Measurements from ENCODE around the gene TOMM34. TPM values are rescaled to one million over a fixed set of nuclear protein-coding genes. Genes with fewer than 3 reads are reported as not detected.

Gene TOMM34
- total RNA-seq, 2 experiments from 2014 or later = 60.5 to 62.4 TPM

DNA sequence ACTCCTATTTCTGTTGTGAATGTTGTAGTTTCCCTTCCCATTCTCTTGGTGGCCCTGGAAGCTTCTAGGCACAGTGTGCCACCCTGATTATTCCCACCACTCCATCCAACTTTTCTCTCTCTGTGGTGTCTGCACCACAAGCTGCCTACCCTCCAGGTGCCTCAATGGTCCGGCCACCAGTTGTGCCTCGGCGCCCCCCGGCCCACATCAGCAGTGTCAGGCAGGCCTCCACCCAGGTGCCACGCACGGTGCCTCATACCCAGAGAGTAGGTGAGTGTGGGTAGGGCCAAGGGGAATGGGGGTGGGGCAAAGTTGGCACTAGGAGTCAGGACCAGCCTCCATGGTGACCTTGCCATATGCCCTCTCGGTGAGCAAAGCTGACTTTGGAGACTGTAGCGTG is 27.3 kb downstream of the TOMM34 start:
- TF ChIP-seq, protein P1, sequence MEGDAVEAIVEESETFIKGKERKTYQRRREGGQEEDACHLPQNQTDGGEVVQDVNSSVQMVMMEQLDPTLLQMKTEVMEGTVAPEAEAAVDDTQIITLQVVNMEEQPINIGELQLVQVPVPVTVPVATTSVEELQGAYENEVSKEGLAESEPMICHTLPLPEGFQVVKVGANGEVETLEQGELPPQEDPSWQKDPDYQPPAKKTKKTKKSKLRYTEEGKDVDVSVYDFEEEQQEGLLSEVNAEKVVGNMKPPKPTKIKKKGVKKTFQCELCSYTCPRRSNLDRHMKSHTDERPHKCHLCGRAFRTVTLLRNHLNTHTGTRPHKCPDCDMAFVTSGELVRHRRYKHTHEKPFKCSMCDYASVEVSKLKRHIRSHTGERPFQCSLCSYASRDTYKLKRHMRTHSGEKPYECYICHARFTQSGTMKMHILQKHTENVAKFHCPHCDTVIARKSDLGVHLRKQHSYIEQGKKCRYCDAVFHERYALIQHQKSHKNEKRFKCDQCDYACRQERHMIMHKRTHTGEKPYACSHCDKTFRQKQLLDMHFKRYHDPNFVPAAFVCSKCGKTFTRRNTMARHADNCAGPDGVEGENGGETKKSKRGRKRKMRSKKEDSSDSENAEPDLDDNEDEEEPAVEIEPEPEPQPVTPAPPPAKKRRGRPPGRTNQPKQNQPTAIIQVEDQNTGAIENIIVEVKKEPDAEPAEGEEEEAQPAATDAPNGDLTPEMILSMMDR (IDR thresholded peaks at IDR 0.05) = no peak
- ChIA-PET CTCF (interaction anchor here (0.7 kb wide), 1 partner anchor 14 kb away, joined by 4 read pairs; no protein-coding TSS in a partner anchor), POLR2A (interaction anchor here (0.8 to 1.2 kb wide), 2 partner anchors 8 to 16 kb away, joined by 3 to 4 read pairs; no protein-coding TSS in a partner anchor)
- no peak overlapping the region for H3K27ac Mint-ChIP-seq
- no peak overlapping the region for H3K4me3 Mint-ChIP-seq
- H3K4me1 Mint-ChIP-seq (ENCODE audit: low read depth) = no peaks in the 10 kb centered on the region
- intact Hi-C loops (cut with micrococcal nuclease) = no loop called here
- H3K36me3 Mint-ChIP-seq (ENCODE audit: low read depth) = peaks cover 40% of the 10 kb centered on the region
- H3K9me3 Mint-ChIP-seq = no peaks in the 10 kb centered on the region
- ATAC-seq (no peak), DNase-seq (no peak)
- H3K27me3 Mint-ChIP-seq = no peaks in the 10 kb centered on the region

GRCh38 chr20:44931911-44932310 is 28.3 kb downstream of the TOMM34 start:
- Mint-ChIP-seq H3K27me3 (no peaks in the 10 kb centered on the region), H3K4me3 (no peak overlapping the region)
- POLR2A ChIA-PET = no interaction called here

DNA sequence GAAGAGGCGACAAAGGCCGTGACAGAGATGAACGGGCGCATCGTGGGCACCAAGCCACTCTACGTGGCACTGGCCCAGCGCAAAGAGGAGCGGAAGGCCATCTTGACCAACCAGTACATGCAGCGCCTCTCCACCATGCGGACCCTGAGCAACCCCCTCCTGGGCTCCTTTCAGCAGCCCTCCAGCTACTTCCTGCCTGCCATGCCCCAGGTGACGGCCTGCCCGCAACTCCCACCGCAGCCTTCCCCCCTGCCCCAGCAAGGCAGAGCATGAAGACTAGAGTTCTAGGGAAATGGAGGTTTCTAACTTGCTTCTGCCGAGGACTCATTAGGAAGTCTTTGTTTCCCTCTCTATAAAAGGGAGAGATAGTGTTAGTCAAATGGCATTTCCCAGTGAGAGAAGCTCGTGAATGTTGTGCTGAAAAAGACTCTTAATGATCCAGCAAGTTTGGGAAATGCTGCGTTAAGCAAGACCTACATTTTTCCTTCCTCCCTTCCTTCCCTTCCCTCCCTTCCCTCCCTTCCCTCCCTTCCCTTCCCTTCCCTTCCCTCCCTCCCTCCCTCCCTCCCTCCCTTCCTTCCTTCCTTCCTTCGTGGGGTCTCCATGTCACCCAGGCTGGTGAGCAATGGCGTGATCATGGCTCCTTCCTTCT is 29.6 kb downstream of the TOMM34 start:
- DNase-seq = no peak
- TF ChIP-seq, protein P1 (IDR thresholded peaks at IDR 0.05) = no peak
- ATAC-seq = no peak
- no peaks in the 10 kb centered on the region for H3K27me3 Mint-ChIP-seq
- H3K36me3 Mint-ChIP-seq (ENCODE audit: low read depth) = peaks cover 24% of the 10 kb centered on the region
- ChIA-PET CTCF (no interaction called here), POLR2A (interaction anchor here (0.7 to 0.9 kb wide), 3 partner anchors 10 to 16 kb away, joined by 3 read pairs; no protein-coding TSS in a partner anchor)
- H3K9me3 Mint-ChIP-seq = no peaks in the 10 kb centered on the region
- H3K4me1 Mint-ChIP-seq (ENCODE audit: low read depth) = no peaks in the 10 kb centered on the region
- H3K4me3 Mint-ChIP-seq = no peak overlapping the region
- H3K27ac Mint-ChIP-seq = no peak overlapping the region
- intact Hi-C loops (cut with micrococcal nuclease) = no loop called here

More at GRCh38 chr20:44931911-44932310, 28.3 kb downstream of the TOMM34 start:
- DNase-seq = no peak
- Mint-ChIP-seq H3K36me3 (ENCODE audit: low read depth) (peaks cover 32% of the 10 kb centered on the region), H3K27ac (no peak overlapping the region), H3K4me1 (ENCODE audit: low read depth) (no peaks in the 10 kb centered on the region), H3K9me3 (no peaks in the 10 kb centered on the region)
- no peak for ATAC-seq
- CTCF ChIA-PET = no interaction called here
- intact Hi-C loops (cut with micrococcal nuclease) = no loop called here
- TF ChIP-seq, protein P1 (IDR thresholded peaks at IDR 0.05) = no peak

DNA sequence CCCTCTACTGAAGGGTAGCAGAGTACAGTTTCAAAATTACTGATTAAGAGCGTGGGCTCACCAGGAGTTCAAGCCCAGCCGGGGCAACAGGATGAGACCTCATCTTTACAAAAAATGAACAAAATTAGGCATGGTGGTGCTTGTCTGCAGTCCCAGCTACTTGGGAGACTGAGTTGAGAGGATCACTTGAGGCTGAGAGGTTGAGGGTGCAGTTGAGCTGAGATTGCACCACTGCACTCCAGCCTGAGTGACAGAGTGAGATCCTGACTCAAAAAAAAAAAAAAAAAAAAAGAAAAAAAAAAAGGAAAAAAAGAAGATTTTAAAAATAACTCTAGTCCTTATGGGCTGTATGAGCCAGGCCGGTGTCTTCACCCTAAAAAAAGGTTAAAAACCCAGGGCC is 31.6 kb downstream of the TOMM34 start:
- Mint-ChIP-seq H3K36me3 (ENCODE audit: low read depth) (peaks cover 28% of the 10 kb centered on the region), H3K4me3 (no peak overlapping the region), H3K27ac (no peak overlapping the region), H3K9me3 (no peaks in the 10 kb centered on the region), H3K4me1 (ENCODE audit: low read depth) (no peaks in the 10 kb centered on the region), H3K27me3 (no peaks in the 10 kb centered on the region)
- TF ChIP-seq, protein P1 (IDR thresholded peaks at IDR 0.05) = no peak
- DNase-seq = no peak
- intact Hi-C loops (cut with micrococcal nuclease) = no loop called here
- ChIA-PET POLR2A (interaction anchor here (1.6 kb wide), 1 partner anchor 19 kb away, joined by 6 read pairs; the partner anchor contains the start of gene PABPC1L), CTCF (no interaction called here)
- ATAC-seq = no peak

DNA sequence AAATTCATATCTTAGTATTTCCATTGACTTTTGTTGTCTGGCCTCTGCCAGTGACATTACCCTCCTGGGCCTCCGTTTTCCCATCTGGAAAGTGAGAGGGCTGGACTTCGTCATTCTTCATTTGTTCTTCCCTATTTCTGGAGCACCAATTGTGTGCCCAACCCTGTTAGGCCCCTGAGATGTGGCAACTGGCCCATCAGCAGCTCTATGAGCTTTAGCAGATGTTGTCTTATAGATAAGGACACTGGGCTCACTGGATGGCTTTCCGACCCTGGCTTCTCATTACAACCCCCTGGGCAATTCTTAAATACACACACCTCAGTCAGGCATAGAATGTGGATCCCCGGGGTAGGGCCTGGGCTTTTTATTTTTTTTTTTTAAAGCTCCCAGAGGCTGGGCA is 35.7 kb downstream of the TOMM34 start:
- H3K4me1 Mint-ChIP-seq (ENCODE audit: low read depth) = no peaks in the 10 kb centered on the region
- no peak overlapping the region for H3K4me3 Mint-ChIP-seq
- intact Hi-C loops (cut with micrococcal nuclease) = no loop called here
- ChIA-PET CTCF (no interaction called here), POLR2A (interaction anchor here (1.0 to 1.1 kb wide), 2 partner anchors 16 to 29 kb away, joined by 3 to 5 read pairs; no protein-coding TSS in a partner anchor)
- H3K9me3 Mint-ChIP-seq = no peaks in the 10 kb centered on the region
- DNase-seq (no peak), ATAC-seq (no peak)
- H3K27me3 Mint-ChIP-seq = no peaks in the 10 kb centered on the region
- peaks cover 23% of the 10 kb centered on the region for H3K36me3 Mint-ChIP-seq (ENCODE audit: low read depth)
- H3K27ac Mint-ChIP-seq = no peak overlapping the region
- TF ChIP-seq, protein P1 (IDR thresholded peaks at IDR 0.05) = no peak
